HG02885 (cell line): ENCODE results near the gene SLC22A23.

Source experiments
- ATAC-seq: cut with Tn5 transposase; IDR thresholded peaks from one replicate; pipeline ENCODE4 v1.9.1; 2021; ENCODE audit warnings: mild to moderate bottlenecking; ENCODE audit not compliant: unreplicated experiment, poor library complexity

The SLC22A23 gene

GRCh38 chr6:3226042-3226441, 230.8 kb downstream of the SLC22A23 start:
- ATAC-seq = no peak

DNA sequence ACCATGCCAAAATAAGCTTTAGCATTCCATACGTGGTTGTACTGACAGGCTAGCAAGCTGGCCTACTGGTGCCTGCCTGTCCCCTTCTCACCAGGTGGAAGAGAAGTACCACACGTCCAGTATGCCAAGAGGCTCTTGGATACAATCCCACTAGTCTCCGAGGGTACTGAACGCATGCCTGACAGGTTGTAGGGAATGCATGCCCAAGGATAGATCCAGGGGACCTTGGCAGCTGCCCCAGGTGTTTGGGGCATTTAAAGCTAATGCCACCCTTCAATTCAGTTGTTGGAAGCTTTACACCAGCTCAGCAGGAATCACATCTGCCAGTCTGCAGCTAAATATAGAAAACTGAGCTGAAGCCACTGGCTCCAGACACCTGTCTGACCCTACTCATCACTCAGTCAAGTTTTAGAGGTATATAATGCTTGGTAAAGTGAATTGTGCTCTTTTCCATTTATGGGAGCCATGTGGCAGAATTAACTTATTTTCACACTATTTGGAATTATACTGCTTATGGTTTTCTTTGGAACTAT, 234.3 kb downstream of the SLC22A23 start:
- no peak for ATAC-seq

GRCh38 chr6:3221578-3221977, 235.3 kb downstream of the SLC22A23 start:
- no peak for ATAC-seq

DNA sequence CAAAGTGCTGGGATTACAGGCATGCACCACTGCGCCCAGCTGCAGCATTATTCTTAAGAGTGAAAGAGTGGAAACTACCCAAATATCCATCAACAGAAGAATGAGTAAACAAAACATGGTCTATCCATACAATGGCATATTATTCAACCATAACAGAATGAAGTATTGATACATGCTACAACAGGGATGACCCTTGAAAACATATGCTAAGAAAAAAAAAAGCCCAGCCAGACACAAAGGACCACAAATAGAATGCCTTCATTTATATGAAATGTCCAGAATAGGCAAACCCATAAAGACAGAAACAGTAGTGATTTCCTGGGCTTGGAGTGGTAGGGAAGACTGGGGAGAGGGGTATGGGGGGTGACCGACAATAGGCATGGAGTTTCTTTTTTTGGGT, 236.5 kb downstream of the SLC22A23 start:
- ATAC-seq = no peak
